T follicular helper cell (primary cell): Measurements from ENCODE around the gene IRF1.

Source experiments
- DNase-seq: peaks from one replicate; pipeline ENCODE4 v3.0.0-alpha.2; 2020; ENCODE audit warnings: low read depth

Gene IRF1

DNA sequence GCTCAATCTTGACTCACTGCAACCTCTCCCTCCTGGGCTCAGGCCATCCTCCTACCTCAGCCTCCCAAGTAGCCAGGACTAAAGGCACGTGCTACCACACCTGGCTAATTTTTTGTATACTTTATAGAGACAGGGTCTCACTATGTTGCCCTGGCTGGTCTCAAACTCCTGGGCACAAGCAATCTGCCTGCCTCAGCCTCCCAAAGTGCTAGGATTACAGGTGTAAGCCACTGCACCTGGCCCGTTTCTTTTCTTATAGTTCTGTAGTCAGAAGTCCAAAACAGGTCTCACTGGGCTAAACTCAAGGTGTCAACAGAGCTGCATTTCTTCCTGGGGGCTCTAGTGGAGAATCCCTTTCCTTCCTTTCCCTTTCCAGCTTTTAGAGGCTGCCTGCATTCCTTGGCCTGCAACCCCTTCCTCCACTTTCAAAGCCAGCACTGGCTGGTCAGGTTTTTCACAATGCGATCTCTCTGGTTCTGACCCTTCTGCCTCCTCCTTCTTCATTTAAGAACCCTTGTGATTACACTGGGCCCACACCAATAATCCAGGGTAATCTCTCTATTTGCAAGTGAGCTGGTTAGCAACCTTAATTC lies 16.3 kb downstream of the IRF1 start:
- no peak for DNase-seq

DNA sequence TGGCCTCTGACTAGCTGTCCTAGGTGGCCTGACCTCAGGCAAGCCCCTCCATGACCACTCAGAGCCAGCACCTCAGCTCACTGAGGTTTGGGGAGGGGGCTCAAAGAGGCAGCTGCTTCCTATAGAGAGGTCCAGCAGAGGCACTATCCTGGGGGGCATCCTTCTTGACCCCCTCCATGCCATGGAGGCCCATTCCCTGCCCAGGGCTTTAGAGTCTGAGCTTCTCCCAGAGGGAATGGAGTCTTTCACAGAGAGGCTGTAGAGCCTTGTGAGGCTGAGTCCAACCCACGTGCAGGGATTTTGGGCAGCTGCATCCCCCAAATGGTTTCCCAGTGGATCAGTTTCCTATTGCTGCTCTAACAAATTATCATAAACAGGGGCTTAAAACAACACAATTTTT lies 16.9 kb downstream of the IRF1 start:
- no peak for DNase-seq

DNA sequence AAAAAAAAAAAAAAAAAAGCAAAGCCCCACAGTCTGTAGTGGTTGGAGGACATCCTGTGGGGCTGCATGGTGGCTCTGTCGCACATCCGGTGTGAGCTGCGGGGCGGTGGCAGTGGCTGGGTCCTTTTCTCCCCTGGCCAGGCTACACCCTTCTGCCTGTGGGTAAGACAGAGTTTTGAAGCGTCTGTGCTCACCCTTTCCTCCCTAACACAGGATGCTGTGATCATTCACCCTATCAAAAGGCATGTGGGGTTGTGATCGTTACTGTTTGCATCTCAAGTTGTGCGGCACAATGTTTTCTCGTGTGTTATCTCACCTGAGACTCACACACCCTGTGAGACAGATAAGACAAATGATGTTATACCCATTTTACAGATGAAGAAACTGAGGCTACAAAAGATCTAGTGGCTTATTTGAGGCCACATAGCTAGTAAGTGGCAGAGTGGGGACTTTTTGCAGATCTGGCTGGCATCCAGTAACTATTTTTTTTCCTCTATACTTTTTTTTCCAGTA lies 17.5 kb downstream of the IRF1 start:
- peak; percentile 71 for DNase-seq

DNA sequence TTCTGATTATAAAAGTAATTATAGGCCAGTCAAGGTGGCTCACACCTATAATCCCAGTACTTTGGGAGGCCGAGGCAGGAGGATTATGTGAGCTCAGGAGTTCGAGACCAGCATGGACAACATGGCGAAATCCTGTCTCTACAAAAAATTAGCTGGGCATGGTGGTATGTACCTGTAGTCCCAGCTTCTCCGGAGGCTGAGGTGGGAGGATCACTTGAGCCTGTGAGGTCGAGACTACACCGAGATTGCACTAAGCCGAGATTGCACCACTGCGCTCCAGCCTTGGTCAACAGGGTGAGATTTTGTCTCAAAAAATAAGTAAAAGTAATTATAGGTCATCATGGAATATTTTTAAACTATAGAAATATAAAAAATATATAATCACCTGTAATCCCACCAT lies 18.1 kb downstream of the IRF1 start:
- no peak for DNase-seq

DNA sequence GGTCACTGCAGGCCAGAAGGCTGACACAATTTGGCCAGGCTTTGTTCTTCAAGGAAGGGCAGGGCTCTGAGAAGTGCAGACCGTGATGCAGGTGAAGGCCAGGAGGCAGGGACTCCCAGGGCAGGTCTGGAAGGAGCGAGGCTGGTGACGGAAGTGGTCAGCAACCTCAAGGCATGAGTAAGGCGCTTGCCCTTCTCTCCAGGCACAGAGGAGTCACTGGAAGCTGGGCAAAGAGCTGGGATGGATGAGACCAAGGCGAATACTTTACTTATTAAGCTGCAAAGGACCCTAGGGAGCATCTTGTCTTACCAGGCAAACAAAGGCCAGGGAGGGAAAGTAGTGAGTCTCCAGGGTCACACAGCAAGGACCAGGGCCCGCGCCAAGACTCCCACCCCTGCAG lies 18.6 kb downstream of the IRF1 start:
- DNase-seq = no peak

DNA sequence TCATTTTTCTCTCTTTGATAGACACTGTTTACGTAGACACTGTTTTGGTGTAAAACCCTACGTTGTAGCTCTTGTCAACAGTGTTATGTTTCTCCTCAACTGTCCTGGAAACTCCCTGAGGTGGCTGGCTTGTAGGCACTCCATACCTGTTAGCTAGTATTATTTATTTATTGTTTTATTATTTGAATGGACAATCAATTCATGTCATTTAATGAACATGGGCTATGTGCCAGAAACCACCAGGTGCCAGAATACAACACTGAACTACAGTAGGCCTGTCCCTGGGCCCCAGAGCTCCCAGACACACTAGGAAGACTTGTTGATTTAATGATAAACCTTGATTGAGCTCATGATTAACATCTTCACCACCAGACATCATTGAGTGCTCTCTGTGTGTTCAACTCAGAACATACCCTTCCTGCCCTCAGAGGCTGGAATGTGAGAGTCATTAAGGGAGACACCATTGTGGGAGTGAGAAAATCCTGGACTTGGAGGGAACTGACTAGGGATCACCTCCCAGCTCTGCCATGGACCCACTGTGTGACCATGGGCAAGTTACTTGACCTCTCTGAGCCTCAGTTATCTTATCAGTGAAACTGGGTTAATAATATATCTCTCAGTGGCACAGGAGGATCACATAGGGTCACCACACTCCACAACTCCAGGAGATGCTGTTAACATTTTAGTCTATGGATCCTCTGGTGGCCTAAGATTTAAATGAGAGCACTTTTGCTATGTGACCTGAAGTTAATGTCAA lies 19.2 kb downstream of the IRF1 start:
- DNase-seq = no peak

DNA sequence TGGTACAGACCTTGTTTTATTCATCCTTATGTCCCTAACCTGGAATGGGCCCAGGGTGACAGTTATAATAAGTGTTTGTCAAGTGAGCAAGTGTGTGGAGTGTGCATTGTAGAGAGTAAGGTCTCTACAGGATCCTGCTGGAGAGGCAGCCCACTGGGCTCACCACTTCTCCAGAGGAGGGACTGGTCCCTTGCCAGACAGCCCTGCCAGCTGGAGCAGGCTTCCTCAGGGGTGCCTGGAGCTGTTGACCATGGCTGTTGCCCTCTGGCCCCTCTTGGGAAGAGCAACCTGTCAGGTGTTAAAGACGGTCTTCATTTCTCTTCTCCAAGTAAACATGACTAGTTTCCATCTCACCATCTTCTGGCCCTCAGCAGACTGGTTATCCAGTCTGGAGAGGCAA lies 20.0 kb downstream of the IRF1 start:
- DNase-seq = no peak

DNA sequence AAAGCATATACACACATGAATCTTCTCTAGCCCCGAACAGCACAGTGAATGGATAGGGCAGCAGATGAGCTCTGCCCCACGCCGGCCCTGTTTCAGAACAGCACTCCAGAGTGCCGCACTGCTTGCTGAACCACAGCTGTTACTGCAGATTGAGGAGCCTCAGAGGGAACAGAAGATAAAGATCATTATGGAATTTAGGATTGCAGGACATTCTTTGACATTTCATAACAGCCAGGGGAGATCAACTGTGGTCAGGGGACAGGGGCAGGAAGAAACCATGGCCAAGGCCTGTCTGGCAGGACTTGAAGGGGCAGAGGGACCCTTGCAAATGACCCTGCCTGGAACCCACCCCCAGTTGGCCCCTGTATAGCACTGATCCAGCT lies 20.6 kb downstream of the IRF1 start:
- no peak for DNase-seq

DNA sequence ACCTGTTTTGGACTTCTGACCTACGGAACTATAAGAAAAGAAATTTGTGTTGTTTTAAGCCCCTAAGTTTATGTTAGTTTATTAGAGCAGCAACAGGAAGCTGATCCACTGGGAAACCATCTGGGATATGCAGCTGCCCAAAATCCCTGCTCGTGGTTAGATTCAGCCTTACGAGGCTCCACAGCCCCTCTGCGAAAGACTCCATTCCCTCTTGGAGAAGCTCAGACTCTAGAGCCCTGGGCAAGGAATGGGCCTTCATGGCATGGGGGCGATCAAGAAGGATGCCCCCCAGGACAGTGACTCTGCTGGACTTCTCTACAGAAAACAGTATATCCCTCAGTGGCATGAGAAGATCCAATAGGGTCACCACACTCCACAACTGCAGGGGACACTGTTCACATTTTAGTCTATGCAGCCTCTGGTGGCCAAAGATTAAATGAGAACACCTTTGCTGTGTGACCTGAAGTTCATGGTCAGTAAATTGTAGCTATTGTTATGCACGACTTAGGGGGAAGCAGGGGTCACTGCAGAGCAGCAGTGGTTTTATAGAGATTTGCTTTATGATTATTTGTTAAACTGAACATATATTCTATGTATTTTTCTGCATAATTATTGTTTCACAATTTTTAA lies 21.1 kb downstream of the IRF1 start:
- no peak for DNase-seq

DNA sequence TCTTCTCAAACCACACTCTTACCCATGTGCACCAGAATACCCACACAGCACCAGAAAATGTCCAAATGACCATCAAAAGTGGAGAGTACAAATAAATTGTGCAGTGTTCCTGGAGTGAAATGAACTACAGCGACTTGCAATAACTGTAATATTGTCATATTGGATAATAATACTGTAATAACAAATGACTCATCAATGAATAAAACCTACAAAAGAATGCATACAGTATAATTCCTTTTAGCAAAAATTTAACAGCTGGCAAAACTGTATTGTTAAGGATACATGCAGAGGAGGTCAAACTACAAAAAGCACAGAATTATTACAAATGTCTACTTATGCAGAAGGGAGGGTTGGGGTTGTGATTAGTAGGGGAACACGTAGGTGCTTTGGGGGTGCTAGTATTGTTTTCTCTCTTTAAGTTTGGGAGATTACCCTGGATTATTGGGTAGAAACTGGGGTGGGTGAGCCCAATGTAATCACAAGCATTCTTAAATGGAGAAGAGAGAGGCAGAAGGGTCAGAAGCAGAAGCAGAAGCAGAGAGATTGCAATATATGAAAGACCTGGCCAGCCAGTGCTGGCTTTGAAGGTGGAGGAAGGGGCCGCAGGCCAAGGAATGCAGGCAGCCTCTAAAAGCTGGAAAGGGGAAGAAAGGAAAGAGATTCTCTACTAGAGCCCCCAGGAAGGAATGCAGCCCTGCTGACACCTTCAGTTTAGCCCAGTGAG lies 21.8 kb downstream of the IRF1 start:
- no peak for DNase-seq

DNA sequence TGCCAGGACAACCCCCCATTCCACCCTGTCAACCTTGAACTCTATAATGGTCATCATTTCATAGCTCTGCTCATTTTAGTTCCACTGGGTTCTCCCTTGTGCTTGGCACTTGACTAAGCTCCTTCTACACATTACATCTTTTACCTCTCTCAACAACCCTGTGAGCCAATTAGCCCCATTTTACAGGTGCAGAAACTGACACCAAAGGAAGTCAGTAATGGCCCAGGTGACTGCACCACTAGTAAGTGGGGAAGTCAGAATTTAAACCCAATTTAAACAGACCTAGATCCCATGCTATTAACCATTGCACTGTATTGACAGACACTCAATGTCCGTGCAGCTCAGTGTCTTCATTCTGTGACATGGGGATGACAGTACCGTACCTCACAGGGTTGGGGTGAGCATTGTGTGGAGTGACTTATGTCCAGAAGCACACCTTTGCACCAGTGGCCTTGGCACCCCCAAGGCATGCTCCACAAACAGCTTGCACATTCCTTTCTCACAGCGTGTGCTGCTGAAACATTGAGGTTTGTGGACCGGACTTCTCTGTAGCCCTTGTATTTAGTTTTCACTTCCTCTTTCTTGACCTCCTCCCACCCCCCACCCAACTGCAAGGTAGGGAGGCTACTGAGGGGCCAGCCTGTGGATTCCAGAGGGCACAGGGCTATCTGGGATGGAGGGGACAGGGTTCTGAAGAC lies 23.1 kb downstream of the IRF1 start:
- DNase-seq = no peak

DNA sequence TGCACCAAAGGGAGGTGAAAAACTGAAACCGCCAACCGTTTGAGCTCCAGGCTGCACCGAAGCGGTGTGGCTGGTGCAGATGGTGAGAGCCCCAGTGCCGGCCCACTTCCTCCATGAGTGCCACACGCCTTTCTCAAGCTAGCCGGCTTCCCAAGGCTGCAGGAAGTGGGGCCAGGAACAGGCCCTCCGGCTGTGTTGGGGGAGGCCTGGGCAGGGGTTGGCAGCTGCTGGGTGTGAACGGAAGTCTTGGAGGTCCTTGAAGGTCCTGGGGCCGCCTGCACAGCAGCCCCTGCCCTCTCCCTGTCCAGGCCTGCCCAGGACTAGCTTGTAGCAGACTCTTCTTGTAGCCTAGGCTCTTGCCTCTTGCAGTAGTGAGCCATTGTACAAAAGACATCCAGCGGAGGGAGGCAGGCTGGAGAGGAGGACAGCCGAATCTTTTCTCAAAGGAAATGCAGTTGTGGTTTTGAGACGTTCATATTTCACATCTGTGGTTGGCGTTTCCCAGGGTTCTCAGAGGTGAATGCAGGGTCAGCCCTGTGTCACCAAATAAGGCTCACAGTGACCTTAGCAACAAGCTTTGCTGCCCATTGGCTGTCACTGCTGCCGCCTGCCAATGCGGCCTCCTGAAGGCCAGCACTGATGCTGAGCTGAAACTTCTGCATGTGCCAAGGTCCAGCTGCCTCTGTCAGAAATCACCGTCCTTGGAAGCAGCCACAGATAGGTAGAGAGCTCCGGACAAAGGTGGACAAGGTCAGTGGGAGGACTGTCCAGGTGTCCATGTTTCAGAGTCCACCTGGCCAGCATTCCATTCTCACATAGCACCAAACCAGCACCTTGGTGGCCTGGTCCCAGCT lies 23.9 kb downstream of the IRF1 start:
- DNase-seq = no peak

DNA sequence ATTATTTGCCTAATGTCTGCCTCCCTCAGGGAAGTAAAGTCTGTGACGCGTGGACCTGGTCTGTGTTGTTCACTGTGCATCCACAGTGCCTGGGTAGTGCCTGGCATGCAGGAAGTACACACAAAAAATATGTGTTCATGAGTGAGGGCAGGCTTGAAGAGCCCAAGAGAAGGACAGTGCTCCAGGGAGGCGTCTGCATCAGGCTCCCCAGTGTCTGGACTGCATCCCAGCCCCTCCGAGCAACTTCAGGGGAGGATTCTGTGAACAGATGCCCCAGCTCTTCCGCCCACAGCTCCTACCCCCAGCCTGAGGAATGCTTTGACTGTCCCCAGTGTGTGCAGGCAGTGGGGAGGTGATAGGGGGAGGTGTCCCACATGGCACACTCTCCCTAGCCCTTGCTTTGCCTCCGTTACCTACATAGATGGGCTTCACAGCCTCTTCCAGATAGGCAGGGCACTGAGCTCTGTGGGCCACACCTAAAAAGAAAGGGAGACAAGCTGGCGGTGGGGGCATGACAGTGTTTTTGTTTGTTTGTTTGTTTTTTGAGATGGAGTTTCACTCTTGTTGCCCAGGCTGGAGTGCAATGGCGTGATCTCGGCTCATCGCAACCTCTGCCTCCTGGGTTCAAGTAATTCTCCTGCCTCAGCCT lies 25.4 kb downstream of the IRF1 start:
- no peak for DNase-seq

DNA sequence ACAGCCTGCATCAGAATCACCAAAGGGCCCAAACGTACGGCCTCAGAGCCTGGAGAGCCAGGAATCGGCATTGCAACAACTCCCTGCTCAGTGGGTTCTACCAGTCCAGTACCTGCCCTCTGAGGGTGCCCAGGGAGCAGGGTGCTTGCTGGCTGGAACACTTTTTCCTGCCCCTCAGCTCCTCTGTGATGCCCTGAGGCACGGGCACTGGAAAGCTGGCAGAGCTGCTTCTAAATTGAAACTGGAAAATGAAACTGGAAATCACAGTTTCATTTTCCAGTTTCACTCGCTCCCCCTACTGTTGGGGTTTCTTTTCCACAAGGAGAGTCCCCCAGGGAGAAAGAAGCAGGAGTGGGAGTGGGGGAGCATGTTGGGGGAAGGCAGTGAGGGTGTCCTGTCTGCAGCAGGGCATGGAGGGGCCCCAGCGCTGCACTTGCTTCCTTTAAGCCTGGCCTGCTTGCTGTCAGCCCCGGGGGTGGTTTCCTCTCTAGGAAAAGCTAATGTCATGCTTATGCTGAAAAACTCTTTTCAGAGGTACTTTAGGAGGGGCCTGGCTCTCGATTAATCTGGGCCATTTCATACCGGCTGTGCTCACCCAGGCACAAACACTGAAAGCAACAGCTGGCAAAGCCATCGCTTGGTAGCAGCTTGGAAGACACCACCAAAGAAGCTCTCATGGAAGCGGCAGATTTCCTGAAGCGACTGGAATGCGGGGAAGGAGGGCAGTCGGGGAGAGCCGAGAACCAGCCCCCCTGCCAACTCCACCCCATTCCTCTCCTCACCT lies 26.2 kb downstream of the IRF1 start:
- no peak for DNase-seq

DNA sequence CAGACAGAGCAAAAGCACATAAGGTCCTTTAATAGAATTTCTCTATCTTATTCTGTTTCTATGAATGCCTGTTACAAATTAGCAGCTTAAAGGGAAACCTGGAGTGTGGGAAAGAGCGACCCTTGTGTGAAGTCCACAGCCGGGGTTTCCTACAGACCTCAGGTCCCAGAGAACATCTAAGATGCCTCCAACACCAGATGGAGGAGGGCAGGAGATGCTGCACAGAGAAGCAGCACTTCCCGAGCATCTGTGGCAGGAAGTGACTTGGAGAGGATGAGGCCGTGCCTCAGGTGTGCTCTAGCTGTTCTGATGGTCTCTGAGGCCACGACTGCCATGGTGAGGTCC lies 26.8 kb downstream of the IRF1 start:
- DNase-seq = no peak

DNA sequence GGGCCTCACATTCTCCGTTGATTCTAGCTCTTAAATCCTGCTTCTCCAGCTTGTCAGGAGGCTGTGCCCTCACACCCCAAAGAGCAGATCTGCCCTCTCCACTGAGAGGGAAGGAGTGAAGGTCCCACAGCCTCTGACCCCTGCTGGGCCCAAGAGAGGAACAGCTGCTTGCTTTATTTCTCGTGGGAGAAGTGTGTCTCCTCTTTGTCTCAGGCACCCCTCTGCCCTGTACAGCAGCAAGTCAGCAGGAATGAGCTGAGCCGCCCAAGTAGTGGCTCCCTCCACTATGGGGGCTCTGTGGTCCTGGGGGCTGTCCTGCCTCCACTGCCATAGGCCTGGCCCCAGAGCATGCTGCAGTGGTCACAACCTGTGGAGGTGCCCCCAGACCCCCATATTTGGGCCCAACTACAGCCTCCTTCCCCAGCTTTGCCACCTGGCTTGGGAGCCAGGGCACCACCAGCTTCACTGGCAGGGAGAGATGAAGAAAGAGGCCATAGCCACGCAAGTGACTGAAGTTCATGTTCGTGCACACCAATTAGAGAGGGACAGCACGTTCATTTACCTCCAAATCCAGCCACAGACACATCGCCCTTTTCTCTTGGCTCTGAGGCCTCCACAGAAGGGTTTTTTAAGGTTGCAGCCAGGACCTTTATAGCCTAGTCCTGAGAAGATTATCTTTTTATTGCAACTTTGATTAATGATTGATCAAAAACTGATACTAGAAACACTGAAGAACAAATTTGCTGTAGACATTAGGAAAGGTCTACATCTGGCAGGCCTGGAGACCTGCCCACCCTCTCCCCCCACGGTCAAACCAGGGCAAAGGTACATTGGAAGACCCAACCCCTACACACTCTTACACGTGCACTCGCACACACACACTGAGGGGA lies 27.5 kb downstream of the IRF1 start:
- DNase-seq = no peak

DNA sequence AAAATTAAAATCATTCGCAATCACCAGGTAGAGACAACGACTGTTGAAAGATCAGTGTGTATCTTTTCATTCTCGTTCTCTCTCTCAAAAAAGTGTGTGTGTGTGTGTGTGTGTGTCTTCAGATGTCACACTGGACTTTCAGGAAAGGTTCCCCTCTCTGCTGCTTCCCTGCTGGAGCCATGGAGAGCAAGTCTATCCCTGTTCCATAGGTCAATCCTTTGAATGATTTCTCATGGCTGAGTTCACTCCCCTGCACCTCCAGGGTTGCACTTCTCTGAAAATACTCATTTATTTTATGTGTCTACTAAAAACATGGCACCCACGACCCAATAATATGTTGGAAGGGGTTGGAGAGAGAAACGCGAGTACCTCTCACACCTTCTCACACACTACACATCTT lies 28.2 kb downstream of the IRF1 start:
- no peak for DNase-seq

DNA sequence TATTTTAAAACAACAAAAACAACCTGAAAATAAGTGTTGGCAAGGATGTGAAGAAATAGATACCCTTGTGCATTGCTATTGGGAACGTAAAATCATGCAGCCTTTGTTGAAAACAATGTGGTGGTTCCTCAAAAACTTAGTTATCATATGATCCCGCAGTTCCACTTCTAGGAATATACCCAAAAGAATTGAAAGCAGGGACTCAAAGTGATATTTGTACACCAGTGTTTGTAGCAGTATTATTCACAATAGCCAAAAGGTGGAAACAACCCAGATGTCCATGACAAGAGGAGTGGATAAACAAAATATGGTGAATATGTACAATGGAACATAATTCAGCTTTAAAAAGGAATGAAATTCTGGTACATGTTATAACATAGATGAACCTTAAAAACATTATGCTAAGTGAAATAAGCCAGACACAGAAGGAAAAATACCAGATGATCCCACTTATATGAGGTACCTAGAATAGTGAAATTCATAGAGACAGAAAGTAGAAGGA lies 29.0 kb downstream of the IRF1 start:
- DNase-seq = no peak
